Liver (tissue), 9 donors: ENCODE results near the gene PLXDC1. TPM values are rescaled to one million over a fixed set of nuclear protein-coding genes. Genes with fewer than 3 reads are reported as not detected.

Experiments used
- DNase-seq: peaks from one replicate; pipeline ENCODE4 v3.0.0-alpha.2; 2017; ENCODE audit warnings: low spot score
- H3K27ac ChIP-seq, 2 donors: one replicate each; pipeline ENCODE4 v1.7.0; 2013; ENCODE audit warnings: inconsistent platforms in 2 of 2, low read length in 2 of 2, control low read depth in 1 of 2, low read depth in 1 of 2, mild to moderate bottlenecking in 1 of 2
- H3K27me3 ChIP-seq, 4 donors: one replicate each; pipeline versions ENCODE4 v1.6.1 to v1.7.0; 2013; ENCODE audit warnings: low read length in 3 of 4, inconsistent platforms in 1 of 4, mild to moderate bottlenecking in 1 of 4, moderate library complexity in 1 of 4; ENCODE audit not compliant: control insufficient read depth in 4 of 4, insufficient read depth in 4 of 4
- H3K36me3 ChIP-seq, 4 donors: one replicate each; pipeline versions ENCODE4 v1.6.1 to v1.7.0; 2013; ENCODE audit warnings: low read length in 3 of 4, mild to moderate bottlenecking in 3 of 4, low read depth in 1 of 4, moderate library complexity in 1 of 4; ENCODE audit not compliant: control insufficient read depth in 4 of 4, insufficient read depth in 3 of 4
- H3K4me1 ChIP-seq, 4 donors: one replicate each; pipeline versions ENCODE4 v1.6.1 to v1.7.0; 2013; ENCODE audit warnings: low read length in 3 of 4, mild to moderate bottlenecking in 3 of 4, moderate library complexity in 1 of 4; ENCODE audit not compliant: control insufficient read depth in 4 of 4, insufficient read depth in 4 of 4
- H3K4me3 ChIP-seq, 3 donors: one replicate each; pipeline versions ENCODE4 v1.6.1 to v1.7.0; 2013; ENCODE audit warnings: low read length in 3 of 3, control low read depth in 1 of 3, low read depth in 1 of 3, mild to moderate bottlenecking in 1 of 3
- H3K9ac ChIP-seq, 2 donors: one replicate each; pipeline ENCODE4 v1.7.0; 2013; ENCODE audit warnings: low read length in 2 of 2, mild to moderate bottlenecking in 2 of 2, moderate library complexity in 2 of 2, control low read depth in 1 of 2, low read depth in 1 of 2
- H3K9me3 ChIP-seq, 4 donors: one replicate each; pipeline versions ENCODE4 v1.6.1 to v1.7.0; 2013; ENCODE audit warnings: low read length in 3 of 4; ENCODE audit not compliant: control insufficient read depth in 4 of 4
- CTCF ChIP-seq: fragments of 150-350 bp; IDR thresholded peaks from 2 replicates; pipeline ENCODE4 v1.5.1; 2017; ENCODE audit warnings: improper control_type of control experiment, low read depth, low read length; ENCODE audit not compliant: missing input control
- HNF4A ChIP-seq, 2 donors: conservative IDR thresholded peaks; 2 replicates each; pipeline ENCODE4 v1.6.1; 2016; ENCODE audit warnings: antibody characterized with exemption in 2 of 2, mild to moderate bottlenecking in 2 of 2
- HNF4G ChIP-seq: IDR thresholded peaks from 2 replicates; pipeline ENCODE4 v1.6.1; 2016; ENCODE audit warnings: antibody characterized with exemption
- JUND ChIP-seq, 2 donors: IDR thresholded peaks; 2 replicates each; pipeline ENCODE4 v1.6.1; 2016; ENCODE audit warnings: antibody characterized with exemption in 2 of 2
- MAX ChIP-seq: IDR thresholded peaks from 2 replicates; pipeline ENCODE4 v1.6.1; 2016; ENCODE audit warnings: antibody characterized with exemption
- RAD21 ChIP-seq, 2 donors: IDR thresholded peaks; 2 replicates each; pipeline ENCODE4 v1.6.1; 2016; ENCODE audit warnings: antibody characterized with exemption in 2 of 2, mild to moderate bottlenecking in 2 of 2
- REST ChIP-seq: IDR thresholded peaks from 2 replicates; pipeline ENCODE4 v1.6.1; 2016; ENCODE audit warnings: antibody characterized with exemption, mild to moderate bottlenecking
- RXRA ChIP-seq, 2 donors: IDR thresholded peaks; 2 replicates each; pipeline ENCODE4 v1.6.1; 2017 to 2018; ENCODE audit warnings: antibody characterized with exemption in 2 of 2, mild to moderate bottlenecking in 1 of 2
- SP1 ChIP-seq: IDR thresholded peaks from 2 replicates; pipeline ENCODE4 v1.6.1; 2018; ENCODE audit warnings: antibody characterized with exemption, mild to moderate bottlenecking
- TAF1 ChIP-seq: conservative IDR thresholded peaks from 2 replicates; pipeline ENCODE4 v1.6.1; 2016; ENCODE audit warnings: antibody characterized with exemption, mild to moderate bottlenecking
- YY1 ChIP-seq: IDR thresholded peaks from 2 replicates; pipeline ENCODE4 v1.6.1; 2016; ENCODE audit warnings: antibody characterized with exemption, mild to moderate bottlenecking
- WGBS: extraction: QIAGEN DNeasy Blood & Tissue Kit; methylation state at CpG from one replicate; pipeline ENCODE4 v1.1.7; 2013; 5-methylcytosine and 5-hydroxymethylcytosine counted together
- polyA plus RNA-seq, 2 donors: library from polyadenylated mRNA; stranded (reverse) in 1 of 2; unstranded in 1 of 2; fragments of 200-250 nt in 1 of 2; fragments of >200 nt in 1 of 2; fragmentation: Nextera tagmentation in 1 of 2; extraction: Ambion mirVana in 1 of 2; gene quantifications; one replicate each; pipeline versions ENCODE4 v1.2.1 to v1.2.3, GENCODE V29; 2013 to 2015
- total RNA-seq, 2 donors: library from RNA; depleted of rRNA; stranded (reverse); fragments of >200 nt; gene quantifications; one replicate each; pipeline ENCODE4 v1.2.3, GENCODE V29; 2014
- donor health status: healthy.
- donor health status: healthy.
- donor health status: healthy.
- donor health status: healthy.
- donor health status: healthy.

Gene PLXDC1
- total and polyA plus RNA-seq, 4 donors: 0.14 to 0.84 (median 0.30) TPM

- peak; percentile 78 for DNase-seq
- Histone ChIP-seq H3K27ac (no peak overlapping the region), H3K9me3 (no peaks in the 10 kb centered on the region), H3K4me3 (no peak overlapping the region), H3K36me3 (no peaks in the 10 kb centered on the region), H3K27me3 (no peaks in the 10 kb centered on the region), H3K4me1 (peaks cover 0 to 5% (median 2%) of the 10 kb centered on the region in 4 donors), H3K9ac (no peak overlapping the region)
- peak; percentile 66 for TF ChIP-seq CTCF
- peak; percentile 64 to 76 for TF ChIP-seq RAD21 (IDR thresholded peaks at IDR 0.05)
- TF ChIP-seq RXRA (IDR thresholded peaks at IDR 0.05): no peak
- WGBS: 50% methylated on average over 35 of the region's 35 CpGs
These were observed 23.7 kb upstream of the PLXDC1 start for GRCh38 chr17:39174920-39175694.

GRCh38 chr17:39173526-39174274 is 22.3 kb upstream of the PLXDC1 start:
- DNase-seq: no peak
- no peak overlapping the region for H3K9ac ChIP-seq
- H3K4me3 ChIP-seq: no peak overlapping the region
- WGBS: 72% methylated on average over 10 of the region's 10 CpGs
- peaks cover 0 to 5% (median 2%) of the 10 kb centered on the region in 4 donors for H3K4me1 ChIP-seq
- TF ChIP-seq TAF1 (no peak), JUND (IDR thresholded peaks at IDR 0.05) (no peak), HNF4A (conservative IDR thresholded peaks at IDR 0.05) (no peak), SP1 (no peak), YY1 (no peak), REST (no peak), HNF4G (no peak), MAX (no peak)
- H3K27me3 ChIP-seq: no peaks in the 10 kb centered on the region
- no peaks in the 10 kb centered on the region for H3K36me3 ChIP-seq
- no peaks in the 10 kb centered on the region for H3K9me3 ChIP-seq
- H3K27ac ChIP-seq: no peak overlapping the region
